RKO (cell line): ENCODE measurements around the gene DHCR24.
A peak's percentile ranks its signal among the peaks of the same experiment; 100 is the strongest.
"Not testable (repeated sequence)": the region's sequence is repeated elsewhere in the genome, so short reads cannot be mapped to it uniquely, and the experiment has no call there.

Experiments used
- DNase-seq: peaks from one replicate; pipeline ENCODE4 v3.0.0-alpha.2; 2016; ENCODE audit warnings: low spot score

The DHCR24 gene, protein sequence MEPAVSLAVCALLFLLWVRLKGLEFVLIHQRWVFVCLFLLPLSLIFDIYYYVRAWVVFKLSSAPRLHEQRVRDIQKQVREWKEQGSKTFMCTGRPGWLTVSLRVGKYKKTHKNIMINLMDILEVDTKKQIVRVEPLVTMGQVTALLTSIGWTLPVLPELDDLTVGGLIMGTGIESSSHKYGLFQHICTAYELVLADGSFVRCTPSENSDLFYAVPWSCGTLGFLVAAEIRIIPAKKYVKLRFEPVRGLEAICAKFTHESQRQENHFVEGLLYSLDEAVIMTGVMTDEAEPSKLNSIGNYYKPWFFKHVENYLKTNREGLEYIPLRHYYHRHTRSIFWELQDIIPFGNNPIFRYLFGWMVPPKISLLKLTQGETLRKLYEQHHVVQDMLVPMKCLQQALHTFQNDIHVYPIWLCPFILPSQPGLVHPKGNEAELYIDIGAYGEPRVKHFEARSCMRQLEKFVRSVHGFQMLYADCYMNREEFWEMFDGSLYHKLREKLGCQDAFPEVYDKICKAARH

GRCh38 chr1:54886724-54887664, at the start of gene DHCR24:
TSS of gene DHCR24 (minus strand) at chr1:54887195. CDS start at chr1:54887119, 76 bp downstream.
- DNase-seq = peak; percentile 87

DNA sequence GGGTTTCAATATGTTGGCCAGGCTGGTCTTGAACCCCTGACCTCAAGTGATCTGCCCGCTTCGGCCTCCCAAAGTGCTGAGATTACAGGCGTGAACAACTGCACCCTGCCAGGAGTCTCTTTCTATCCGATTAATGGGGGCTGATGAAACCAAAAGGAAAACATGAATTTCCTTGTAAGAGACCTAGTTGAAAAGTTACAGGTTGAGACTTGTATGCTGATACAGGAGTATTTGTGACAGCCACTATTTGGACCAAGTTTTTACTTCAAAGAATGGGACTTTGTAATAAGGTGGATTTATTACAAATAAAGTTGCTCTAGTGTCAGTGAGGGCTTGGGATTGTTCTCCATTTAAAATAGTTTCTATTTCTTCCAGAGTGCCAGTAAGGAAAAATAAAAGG, 49.8 kb upstream of the DHCR24 start:
- DNase-seq = no peak

GRCh38 chr1:54934869-54935268, 47.9 kb upstream of the DHCR24 start:
- DNase-seq = no peak

GRCh38 chr1:54934081-54934480, 47.1 kb upstream of the DHCR24 start:
- not testable (repeated sequence) for DNase-seq

DNA sequence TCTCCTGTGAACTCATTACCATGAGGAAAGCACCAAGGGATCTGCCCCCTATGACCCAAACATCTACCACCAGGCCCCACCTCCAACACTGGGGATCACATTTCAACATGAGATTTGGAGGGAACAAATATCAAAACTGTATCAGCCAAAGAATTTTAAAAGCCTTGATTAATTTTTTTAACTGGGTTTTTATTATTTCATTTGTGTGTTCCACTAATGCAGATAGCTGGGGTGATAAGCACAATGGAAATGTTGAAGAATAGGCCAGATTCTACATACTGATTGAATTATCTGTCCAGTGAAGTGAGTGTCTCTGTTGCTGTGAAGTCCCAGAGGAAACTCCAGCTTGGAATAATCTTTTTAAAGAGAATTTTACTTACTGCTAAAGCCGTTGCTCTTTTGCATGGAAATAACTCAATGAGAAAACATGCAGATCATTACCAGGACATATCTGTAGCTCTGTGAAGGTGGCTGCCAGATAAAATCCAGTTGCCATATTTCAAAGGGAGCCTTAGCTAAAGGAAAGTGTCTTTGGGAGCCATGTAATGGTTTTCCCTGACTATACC, 44.4 kb upstream of the DHCR24 start:
- DNase-seq = no peak

DNA sequence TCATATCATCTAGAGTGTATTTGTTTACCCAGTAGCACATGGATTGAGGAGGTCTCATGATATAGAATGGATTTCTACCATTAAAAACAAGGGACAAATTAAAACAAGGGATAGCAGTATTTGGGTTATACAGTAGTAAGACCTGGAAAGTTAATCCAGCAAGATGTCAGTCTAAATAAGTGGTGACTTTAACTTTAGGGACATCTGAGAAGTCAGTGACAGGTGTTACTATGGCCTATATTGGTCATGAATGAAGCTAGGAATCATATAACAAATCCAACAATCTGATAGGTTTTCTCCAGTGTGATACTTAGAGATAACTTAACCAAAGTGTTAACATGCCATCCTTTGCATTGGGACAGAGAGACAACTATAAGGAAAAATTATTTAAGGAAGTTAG, 42.7 kb upstream of the DHCR24 start:
- no peak for DNase-seq

- no peak for DNase-seq
Measured at GRCh38 chr1:54928327-54928726, 41.3 kb upstream of the DHCR24 start.

DNA sequence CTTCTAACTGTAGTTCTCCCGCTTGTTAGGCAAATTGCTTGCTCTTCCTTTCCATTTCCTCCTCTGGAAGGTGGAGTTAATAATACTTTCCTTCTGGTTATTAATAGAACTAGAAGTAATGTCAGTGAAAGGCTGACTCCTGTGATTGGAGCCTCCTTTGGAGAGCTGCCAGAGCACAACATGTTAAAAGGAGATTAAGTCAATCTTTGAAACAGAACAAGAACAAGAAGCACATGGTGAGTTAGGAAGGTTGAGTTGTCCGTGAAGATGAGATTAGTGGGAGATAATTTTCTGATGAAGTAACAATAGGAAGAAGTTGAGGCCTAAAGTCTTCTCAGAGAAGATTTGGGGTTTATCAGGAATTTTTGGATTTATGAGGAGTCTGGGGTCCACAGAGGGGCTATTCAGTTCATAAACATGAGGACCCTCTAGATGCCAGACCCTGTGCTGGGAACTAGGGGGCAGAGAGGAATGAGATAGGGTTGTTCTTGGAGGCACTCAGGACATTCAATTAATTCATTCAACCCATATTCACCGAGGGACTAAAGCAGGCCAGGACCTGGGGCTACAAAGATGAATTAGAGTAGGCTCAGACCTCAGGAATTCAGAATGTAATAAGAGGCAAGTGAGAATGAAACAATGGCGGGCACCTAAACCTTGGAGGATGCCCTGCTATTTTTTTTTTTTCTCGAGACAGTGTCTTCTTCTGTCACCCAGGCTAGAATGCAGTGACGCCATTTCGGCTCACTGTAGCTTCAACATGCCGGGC, 40.7 kb upstream of the DHCR24 start:
- no peak for DNase-seq

GRCh38 chr1:54926970-54927369, 40.0 kb upstream of the DHCR24 start:
- DNase-seq = no peak

DNA sequence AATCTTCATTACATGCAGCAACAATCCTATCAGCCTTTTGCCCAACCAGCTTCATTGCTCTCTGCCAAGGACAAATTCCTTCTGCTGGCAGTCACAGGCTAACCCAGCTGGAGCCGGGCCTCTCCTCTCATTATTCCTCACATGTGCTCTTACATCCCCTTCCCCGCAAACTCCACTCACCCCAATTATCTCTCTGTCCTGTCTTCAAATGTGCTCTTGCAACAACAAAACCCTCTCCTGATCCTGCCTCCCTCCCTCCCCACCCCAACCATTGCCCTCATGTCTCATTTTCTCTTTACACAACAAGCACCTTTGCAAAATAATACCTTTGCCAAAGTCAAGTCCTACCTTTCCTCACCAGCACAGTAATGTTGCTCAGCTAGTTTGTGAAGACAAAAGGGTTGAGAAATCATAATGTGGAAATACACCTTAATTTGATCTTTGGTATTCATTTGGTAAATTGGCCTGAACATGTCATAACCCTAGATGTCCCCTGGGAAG, 36.0 kb upstream of the DHCR24 start:
- no peak for DNase-seq

GRCh38 chr1:54922040-54922761, 35.2 kb upstream of the DHCR24 start:
- no peak for DNase-seq

DNA sequence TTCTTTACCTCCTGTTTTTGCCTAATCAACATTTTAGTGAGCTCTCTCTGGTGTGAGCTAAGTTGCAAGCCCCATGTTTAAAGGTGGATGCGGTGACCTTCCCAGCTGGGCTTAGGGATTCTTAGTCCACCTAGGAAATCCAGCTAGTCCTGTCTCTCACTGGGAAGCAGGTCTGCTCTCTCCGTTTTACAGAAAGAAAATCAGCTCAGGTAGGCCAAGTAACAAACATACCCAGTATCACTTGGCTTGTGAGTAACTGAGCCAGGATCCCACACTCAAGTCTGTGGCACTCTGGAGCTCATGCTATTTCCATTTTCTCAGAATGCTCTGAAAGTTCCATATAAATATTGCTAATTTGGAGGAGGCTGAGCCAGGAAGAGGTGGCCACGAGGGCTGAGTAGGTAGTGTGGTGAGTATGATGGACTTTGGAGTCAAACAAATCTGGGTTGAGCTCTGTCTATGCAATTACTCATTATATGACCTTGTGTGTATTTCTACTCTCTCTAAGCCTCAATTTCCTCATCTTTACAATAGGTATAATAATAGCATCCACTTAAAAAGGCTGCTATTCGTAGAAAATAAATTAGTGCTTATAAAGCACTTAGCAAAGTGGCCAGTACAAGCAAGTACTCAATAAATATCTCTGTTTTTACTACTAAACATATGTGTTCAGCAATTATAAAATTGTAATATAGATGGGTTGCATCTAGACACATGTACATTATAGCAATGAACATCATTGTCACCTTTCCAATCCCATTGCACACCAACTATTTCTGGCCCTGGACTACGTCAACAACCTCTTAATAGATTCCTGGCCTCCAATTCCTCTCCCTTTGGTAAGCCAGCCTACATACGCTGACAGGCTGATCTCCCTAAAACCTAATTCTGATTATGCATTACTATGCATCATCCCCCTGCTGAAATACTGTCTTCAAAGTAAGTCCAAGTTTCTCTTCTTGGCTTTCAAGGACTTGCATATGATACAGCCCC, 32.7 kb upstream of the DHCR24 start:
- no peak for DNase-seq

DNA sequence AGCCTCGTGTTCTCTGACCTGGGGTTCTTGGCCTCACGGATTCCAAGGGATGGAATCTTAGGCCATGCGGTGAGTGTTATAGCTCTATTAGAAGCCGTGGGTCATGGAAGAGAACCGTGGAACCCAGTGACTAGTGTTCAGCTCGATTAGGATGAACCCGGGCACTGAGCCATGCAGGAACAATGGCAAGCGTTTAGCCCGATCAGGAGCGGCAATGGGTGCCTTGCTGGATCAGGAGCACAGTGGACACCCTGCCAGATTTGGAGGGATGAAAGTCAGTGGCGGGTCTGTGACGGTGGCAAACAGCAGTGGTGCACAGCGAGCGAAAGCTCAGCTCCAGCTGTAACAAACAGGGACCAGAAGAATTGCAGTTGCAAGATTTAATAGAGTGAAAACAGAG, 24.1 kb upstream of the DHCR24 start:
- not testable (repeated sequence) for DNase-seq

DNA sequence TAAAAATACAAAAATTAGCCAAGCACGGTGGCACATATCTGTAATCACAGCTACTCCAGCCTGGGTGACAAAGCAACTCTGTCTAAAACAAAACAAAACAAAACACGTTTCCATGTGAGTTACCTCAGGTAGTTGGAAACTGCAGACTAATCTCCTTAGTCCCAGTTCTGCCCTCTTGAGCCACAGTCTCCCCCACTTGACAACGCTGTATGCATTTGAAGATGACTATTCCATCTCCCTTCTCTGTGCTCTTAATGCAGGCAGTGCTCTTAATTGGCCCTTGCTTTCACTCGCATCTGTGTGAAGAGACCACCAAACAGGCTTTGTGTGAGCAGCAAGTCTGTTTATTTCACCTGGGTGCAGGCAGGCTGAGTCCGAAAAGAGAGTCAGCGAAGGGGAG, 19.6 kb upstream of the DHCR24 start:
- DNase-seq = no peak

DNA sequence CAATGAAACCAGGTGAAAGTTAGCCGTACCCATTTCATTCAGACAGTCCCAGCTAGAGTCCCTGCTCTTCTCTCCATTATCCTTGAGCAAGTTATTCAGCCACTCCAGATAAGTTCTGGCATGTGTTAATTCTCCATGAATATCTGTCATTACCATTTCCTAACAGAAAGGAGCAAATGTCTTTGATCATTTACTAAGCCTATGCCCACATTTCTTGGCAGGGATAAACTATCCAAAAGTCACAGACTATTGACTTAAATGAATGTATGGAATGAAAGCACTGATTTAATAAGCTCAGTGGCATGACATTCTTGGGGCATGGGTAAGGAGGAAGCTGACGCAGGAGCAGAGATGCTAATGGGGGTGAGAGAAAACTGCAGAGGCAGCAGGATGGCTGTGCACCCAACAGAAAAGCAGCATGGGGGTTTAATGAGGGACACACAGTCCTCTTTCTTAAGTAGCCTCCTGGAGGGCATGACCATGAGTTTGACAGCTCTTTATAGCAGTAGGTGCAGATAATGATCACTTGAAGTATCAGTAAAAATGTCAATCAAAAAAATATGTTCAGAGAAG, 17.6 kb upstream of the DHCR24 start:
- DNase-seq = no peak

- DNase-seq = no peak
Measured at GRCh38 chr1:54894271-54894670, 7.3 kb upstream of the DHCR24 start.

DNA sequence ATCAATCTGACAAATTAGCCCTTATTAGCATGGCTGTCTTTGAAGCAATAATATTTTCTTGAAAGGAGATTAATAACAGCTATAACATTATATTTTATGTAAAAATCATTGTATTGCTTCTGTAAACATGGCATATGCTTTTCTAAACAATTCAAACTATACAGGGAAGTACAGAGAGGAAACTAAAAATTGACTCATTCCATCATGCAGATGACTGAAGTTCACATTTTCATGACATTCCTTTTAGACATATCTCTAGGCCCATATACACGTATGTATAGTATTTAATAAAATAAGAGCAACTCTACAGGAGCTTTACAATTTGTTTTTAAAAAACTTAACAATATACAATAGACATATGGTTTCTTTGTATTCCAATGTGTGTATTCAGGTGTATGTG, 5.6 kb upstream of the DHCR24 start:
- DNase-seq = no peak

DNA sequence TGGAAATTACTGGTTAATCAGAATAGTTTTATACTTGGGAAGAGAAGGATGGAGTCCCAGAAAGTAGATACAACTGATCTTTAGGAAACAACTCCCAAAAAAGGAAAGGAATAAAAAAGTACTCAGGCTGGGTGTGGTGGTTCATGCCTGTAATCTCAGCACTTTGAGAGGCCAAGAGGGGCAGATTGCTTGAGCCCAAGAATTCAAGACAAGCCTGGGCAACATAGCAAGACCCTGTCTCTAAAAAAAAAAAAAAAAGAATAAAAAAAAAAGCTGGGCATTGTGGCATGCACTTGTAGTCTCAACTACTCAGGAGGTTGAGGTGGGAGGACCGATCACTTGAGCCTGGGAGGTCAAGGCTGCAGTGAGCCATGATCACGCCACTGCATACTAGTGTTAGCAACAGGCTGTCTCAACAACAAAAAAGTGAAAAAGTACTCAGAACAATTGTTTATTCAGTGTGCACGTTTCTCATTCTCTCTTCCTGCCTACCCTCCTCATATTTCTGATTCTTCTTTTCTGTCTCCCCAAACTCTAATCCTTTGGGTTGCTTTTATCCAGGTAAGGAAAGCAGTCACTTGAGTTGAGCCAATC, 2.2 kb upstream of the DHCR24 start:
- no peak for DNase-seq
